GM18868 (cell line): Measurements from ENCODE around the gene FGFR3.
A peak's percentile ranks its signal among the peaks of the same experiment; 100 is the strongest.
"Not testable (repeated sequence)": the region's sequence is repeated elsewhere in the genome, so short reads cannot be mapped to it uniquely, and the experiment has no call there.

Experiments
- ATAC-seq: cut with Tn5 transposase; IDR thresholded peaks from one replicate; pipeline ENCODE4 v1.9.1; 2021; ENCODE audit warnings: mild to moderate bottlenecking, moderate library complexity; ENCODE audit not compliant: unreplicated experiment

The FGFR3 gene

GRCh38 chr4:1815096-1815996 is 22.3 kb downstream of the FGFR3 start:
- no peak for ATAC-seq

- no peak for ATAC-seq
These were observed 23.1 kb downstream of the FGFR3 start for GRCh38 chr4:1815997-1816860.

- ATAC-seq: no peak
These were observed 26.2 kb downstream of the FGFR3 start for GRCh38 chr4:1819284-1819683.

- no peak for ATAC-seq
These were observed 26.7 kb downstream of the FGFR3 start for GRCh38 chr4:1819816-1820215.

GRCh38 chr4:1821679-1822567 is 28.8 kb downstream of the FGFR3 start:
- ATAC-seq: no peak

GRCh38 chr4:1822568-1823544 is 29.8 kb downstream of the FGFR3 start:
- no peak for ATAC-seq

GRCh38 chr4:1823545-1823932 is 30.4 kb downstream of the FGFR3 start:
- ATAC-seq: no peak

GRCh38 chr4:1824746-1825145 is 31.7 kb downstream of the FGFR3 start:
- no peak for ATAC-seq

GRCh38 chr4:1825326-1825725 is 32.2 kb downstream of the FGFR3 start:
- ATAC-seq: no peak

GRCh38 chr4:1826531-1827350 is 33.6 kb downstream of the FGFR3 start:
- ATAC-seq: no peak

GRCh38 chr4:1830234-1830633 is 37.1 kb downstream of the FGFR3 start:
- ATAC-seq: no peak

- no peak for ATAC-seq
These were observed 37.6 kb downstream of the FGFR3 start for GRCh38 chr4:1830642-1831228.

- ATAC-seq: no peak
These were observed 38.2 kb downstream of the FGFR3 start for GRCh38 chr4:1831331-1831730.

GRCh38 chr4:1832690-1833089 is 39.6 kb downstream of the FGFR3 start:
- ATAC-seq: no peak

GRCh38 chr4:1833307-1834046 is 40.4 kb downstream of the FGFR3 start:
- ATAC-seq: peak; percentile 19

- peak; percentile 88 for ATAC-seq
These were observed 41.1 kb downstream of the FGFR3 start for GRCh38 chr4:1834047-1834775.

GRCh38 chr4:1835836-1836235 is 42.7 kb downstream of the FGFR3 start:
- ATAC-seq: not testable (repeated sequence)
